Measurements from ENCODE around the gene C15orf40.
"Not testable (repeated sequence)": the region's sequence is repeated elsewhere in the genome, so short reads cannot be mapped to it uniquely, and the experiment has no call there.

The C15orf40 gene

DNA sequence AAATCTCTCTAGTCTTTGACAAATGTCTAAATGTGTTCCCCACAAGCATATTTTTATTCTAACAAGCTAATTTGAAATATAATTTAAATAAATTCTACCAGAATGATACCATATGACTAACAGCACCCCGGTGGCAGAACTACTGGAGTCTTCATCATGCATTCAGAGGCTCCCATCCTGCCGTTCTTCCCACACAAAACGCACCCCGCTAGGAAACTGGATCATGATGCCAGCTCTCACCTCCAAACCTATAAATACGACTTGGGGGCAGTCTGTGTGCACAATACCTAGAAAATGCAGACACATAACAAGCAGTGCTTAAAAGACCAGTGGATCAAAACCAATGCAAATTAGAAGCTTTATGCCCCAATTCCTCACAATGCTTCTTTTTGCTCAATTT, 67.4 kb downstream of the C15orf40 start:
- DNase-seq (ENCODE audit: low spot score), result no peak
- TF ChIP-seq, protein P1, sequence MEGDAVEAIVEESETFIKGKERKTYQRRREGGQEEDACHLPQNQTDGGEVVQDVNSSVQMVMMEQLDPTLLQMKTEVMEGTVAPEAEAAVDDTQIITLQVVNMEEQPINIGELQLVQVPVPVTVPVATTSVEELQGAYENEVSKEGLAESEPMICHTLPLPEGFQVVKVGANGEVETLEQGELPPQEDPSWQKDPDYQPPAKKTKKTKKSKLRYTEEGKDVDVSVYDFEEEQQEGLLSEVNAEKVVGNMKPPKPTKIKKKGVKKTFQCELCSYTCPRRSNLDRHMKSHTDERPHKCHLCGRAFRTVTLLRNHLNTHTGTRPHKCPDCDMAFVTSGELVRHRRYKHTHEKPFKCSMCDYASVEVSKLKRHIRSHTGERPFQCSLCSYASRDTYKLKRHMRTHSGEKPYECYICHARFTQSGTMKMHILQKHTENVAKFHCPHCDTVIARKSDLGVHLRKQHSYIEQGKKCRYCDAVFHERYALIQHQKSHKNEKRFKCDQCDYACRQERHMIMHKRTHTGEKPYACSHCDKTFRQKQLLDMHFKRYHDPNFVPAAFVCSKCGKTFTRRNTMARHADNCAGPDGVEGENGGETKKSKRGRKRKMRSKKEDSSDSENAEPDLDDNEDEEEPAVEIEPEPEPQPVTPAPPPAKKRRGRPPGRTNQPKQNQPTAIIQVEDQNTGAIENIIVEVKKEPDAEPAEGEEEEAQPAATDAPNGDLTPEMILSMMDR (IDR thresholded peaks at IDR 0.05; ENCODE audit: borderline replicate concordance, control extremely low read depth, extremely low read depth, insufficient read depth, missing control alignments), result no peak
- in situ Hi-C loops (cut with MboI; ENCODE audit: low sequenced_read_pairs, unreplicated experiment), result no loop called here

GRCh38 chr15:82943176-82943575, 68.3 kb downstream of the C15orf40 start:
- in situ Hi-C loops (cut with MboI; ENCODE audit: low sequenced_read_pairs, unreplicated experiment), result no loop called here
- no peak for DNase-seq (ENCODE audit: low spot score)
- TF ChIP-seq, protein P1 (IDR thresholded peaks at IDR 0.05; ENCODE audit: borderline replicate concordance, control extremely low read depth, extremely low read depth, insufficient read depth, missing control alignments), result no peak

GRCh38 chr15:82942691-82943090, 68.7 kb downstream of the C15orf40 start:
- no peak for DNase-seq (ENCODE audit: low spot score)
- TF ChIP-seq, protein P1 (IDR thresholded peaks at IDR 0.05; ENCODE audit: borderline replicate concordance, control extremely low read depth, extremely low read depth, insufficient read depth, missing control alignments), result no peak
- in situ Hi-C loops (cut with MboI; ENCODE audit: low sequenced_read_pairs, unreplicated experiment), result no loop called here

GRCh38 chr15:82939678-82940077, 71.8 kb downstream of the C15orf40 start:
- in situ Hi-C loops (cut with MboI; ENCODE audit: low sequenced_read_pairs, unreplicated experiment); DNase-seq (ENCODE audit: low spot score): not testable (repeated sequence)

Data from GM13976 (cell line).